Fibroblast of peridontal ligament (primary cell): ENCODE measurements around the gene SMTNL1.
A peak's percentile ranks its signal among the peaks of the same experiment; 100 is the strongest.

ENCODE experiments used
- DNase-seq: peaks from one replicate; pipeline ENCODE4 v3.0.0-alpha.2; 2010; ENCODE audit errors: extremely low read depth

Gene SMTNL1

GRCh38 chr11:57536947-57537619, at the start of gene SMTNL1:
TSS of gene SMTNL1 (plus strand) at chr11:57537595. CDS start at chr11:57542643, 5,048 bp downstream.
- DNase-seq: no peak

- no peak for DNase-seq
Measured at GRCh38 chr11:57487920-57488659, 49.3 kb upstream of the SMTNL1 start.

- DNase-seq: peak; percentile 18
Measured at GRCh38 chr11:57490456-57491248, 46.7 kb upstream of the SMTNL1 start.

- peak; percentile 13 for DNase-seq
Measured at GRCh38 chr11:57491371-57492061, 45.9 kb upstream of the SMTNL1 start.

GRCh38 chr11:57493507-57494503, 43.6 kb upstream of the SMTNL1 start:
- DNase-seq: no peak

GRCh38 chr11:57496109-57496820, 41.1 kb upstream of the SMTNL1 start:
- no peak for DNase-seq

- DNase-seq: no peak
Measured at GRCh38 chr11:57497303-57498247, 39.8 kb upstream of the SMTNL1 start.

GRCh38 chr11:57498540-57498939, 38.9 kb upstream of the SMTNL1 start:
- DNase-seq: no peak

- DNase-seq: peak; percentile 83
Measured at GRCh38 chr11:57499413-57499982, 37.9 kb upstream of the SMTNL1 start.

- DNase-seq: no peak
Measured at GRCh38 chr11:57499983-57500461, 37.4 kb upstream of the SMTNL1 start.

- no peak for DNase-seq
Measured at GRCh38 chr11:57500515-57500914, 36.9 kb upstream of the SMTNL1 start.

- no peak for DNase-seq
Measured at GRCh38 chr11:57500926-57501325, 36.5 kb upstream of the SMTNL1 start.

- no peak for DNase-seq
Measured at GRCh38 chr11:57501953-57502352, 35.4 kb upstream of the SMTNL1 start.

GRCh38 chr11:57502376-57502775, 35.0 kb upstream of the SMTNL1 start:
- DNase-seq: no peak

- DNase-seq: no peak
Measured at GRCh38 chr11:57502870-57503269, 34.5 kb upstream of the SMTNL1 start.

- no peak for DNase-seq
Measured at GRCh38 chr11:57504511-57504910, 32.9 kb upstream of the SMTNL1 start.

GRCh38 chr11:57506522-57506921, 30.9 kb upstream of the SMTNL1 start:
- no peak for DNase-seq
